KMS-11 (cell line): Measurements from ENCODE around the gene ENTPD2.

Experiments
- H2AFZ ChIP-seq: fragments of 200-600 bp; sonication (generic); 2 replicates; pipeline ENCODE4 v1.6.1; 2016; ENCODE audit warnings: antibody characterized with exemption, mixed run types, low read depth
- H3K27ac ChIP-seq: fragments of 200-600 bp; sonication (generic); 2 replicates; pipeline ENCODE4 v1.6.1; 2016; ENCODE audit warnings: mild to moderate bottlenecking, mixed run types
- H3K27me3 ChIP-seq: fragments of 200-600 bp; sonication (generic); 2 replicates; pipeline ENCODE4 v1.6.1; 2017; ENCODE audit warnings: mild to moderate bottlenecking, low read depth, mixed run types, moderate library complexity; ENCODE audit not compliant: insufficient read depth
- H3K36me3 ChIP-seq: fragments of 200-600 bp; sonication (generic); 2 replicates; pipeline ENCODE4 v1.6.1; 2017; ENCODE audit warnings: mild to moderate bottlenecking, mixed run types; ENCODE audit not compliant: insufficient read depth
- H3K4me1 ChIP-seq: fragments of 200-600 bp; sonication (generic); 2 replicates; pipeline ENCODE4 v1.6.1; 2016; ENCODE audit warnings: mild to moderate bottlenecking, low read depth, mixed run types; ENCODE audit not compliant: poor library complexity, severe bottlenecking
- H3K4me2 ChIP-seq: fragments of 200-600 bp; sonication (generic); 2 replicates; pipeline ENCODE4 v1.7.0; 2016; ENCODE audit warnings: mild to moderate bottlenecking, mixed run types
- H3K4me3 ChIP-seq: fragments of 200-600 bp; sonication (generic); IDR thresholded peaks from 2 replicates; pipeline ENCODE4 v1.6.1; 2017; ENCODE audit warnings: low read depth, low read length, mixed read lengths; ENCODE audit not compliant: insufficient read depth
- H3K79me2 ChIP-seq: fragments of 200-600 bp; sonication (generic); 2 replicates; pipeline ENCODE4 v1.6.1; 2016; ENCODE audit warnings: low read depth, mixed run types; ENCODE audit not compliant: insufficient read depth
- H3K9ac ChIP-seq: fragments of 200-600 bp; sonication (generic); 2 replicates; pipeline ENCODE4 v1.6.1; 2016; ENCODE audit warnings: mild to moderate bottlenecking, mixed run types
- H4K20me1 ChIP-seq: fragments of 200-600 bp; sonication (generic); 2 replicates; pipeline ENCODE4 v1.6.1; 2016; ENCODE audit warnings: mild to moderate bottlenecking, mixed run types; ENCODE audit not compliant: insufficient read depth
- TF ChIP-seq, protein P1 (sequence below): fragments of 200-600 bp; sonication (generic); conservative IDR thresholded peaks from 2 replicates; pipeline ENCODE4 v1.6.1; 2017; ENCODE audit warnings: low read depth, mild to moderate bottlenecking, antibody characterized with exemption, low read length, moderate library complexity, mixed read lengths

The ENTPD2 gene

DNA sequence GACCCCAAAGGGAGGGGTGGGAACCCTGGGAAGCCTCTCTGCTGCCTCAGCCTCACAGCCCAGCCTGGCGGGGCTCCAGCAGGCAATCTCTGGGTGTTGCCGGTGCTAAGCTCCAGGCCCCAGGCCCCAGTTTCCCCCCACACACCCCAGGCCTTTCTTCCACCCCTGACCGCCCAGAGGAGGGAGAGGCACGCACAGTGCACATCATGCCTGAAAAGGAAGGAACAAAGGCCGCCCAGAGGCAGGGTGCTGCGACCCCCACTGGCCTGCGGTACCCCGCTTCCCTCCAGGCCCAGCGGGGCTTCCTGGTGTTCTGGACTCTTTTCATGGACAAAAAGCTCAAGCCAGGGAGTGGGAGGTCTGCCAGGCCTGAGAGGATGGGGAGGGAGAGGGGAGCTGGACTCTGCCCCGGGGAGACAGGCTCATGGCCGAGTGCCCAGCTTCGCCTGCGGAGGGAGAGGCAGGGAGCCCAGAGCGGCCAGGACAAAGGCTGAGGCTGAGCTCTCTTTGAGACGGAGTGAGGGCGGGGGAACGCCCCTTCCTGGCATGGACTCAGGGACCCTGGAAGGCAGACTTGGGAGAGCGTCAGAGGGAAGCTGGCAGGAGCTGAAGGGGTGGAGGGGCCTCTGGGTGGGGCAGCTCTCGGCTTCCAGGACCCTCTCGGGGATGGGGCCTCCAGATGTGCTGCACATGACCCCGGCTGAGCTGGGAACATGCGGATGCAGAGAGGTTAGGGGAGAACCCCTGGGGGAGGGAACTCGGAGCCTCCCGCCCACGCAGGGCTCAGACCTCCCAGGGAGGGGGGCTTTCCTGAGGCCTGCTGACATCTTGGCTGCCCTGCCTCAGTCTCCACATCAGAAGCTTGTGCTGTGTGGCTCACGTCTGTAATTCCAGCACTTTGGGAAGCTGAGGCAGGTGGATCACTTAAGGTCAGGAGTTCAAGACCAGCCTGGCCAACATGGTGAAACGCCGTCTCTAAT is 1.8 kb upstream of the ENTPD2 start:
- Histone ChIP-seq H3K27me3 (peaks cover 90% of the 10 kb centered on the region), H3K79me2 (no peaks in the 10 kb centered on the region), H4K20me1 (no peaks in the 10 kb centered on the region), H3K4me3 (no peak overlapping the region), H2AFZ (no peak overlapping the region), H3K4me2 (no peak overlapping the region), H3K27ac (no peak overlapping the region), H3K9ac (no peak overlapping the region), H3K36me3 (no peaks in the 10 kb centered on the region), H3K4me1 (peaks cover 6% of the 10 kb centered on the region)
- TF ChIP-seq, protein P1, sequence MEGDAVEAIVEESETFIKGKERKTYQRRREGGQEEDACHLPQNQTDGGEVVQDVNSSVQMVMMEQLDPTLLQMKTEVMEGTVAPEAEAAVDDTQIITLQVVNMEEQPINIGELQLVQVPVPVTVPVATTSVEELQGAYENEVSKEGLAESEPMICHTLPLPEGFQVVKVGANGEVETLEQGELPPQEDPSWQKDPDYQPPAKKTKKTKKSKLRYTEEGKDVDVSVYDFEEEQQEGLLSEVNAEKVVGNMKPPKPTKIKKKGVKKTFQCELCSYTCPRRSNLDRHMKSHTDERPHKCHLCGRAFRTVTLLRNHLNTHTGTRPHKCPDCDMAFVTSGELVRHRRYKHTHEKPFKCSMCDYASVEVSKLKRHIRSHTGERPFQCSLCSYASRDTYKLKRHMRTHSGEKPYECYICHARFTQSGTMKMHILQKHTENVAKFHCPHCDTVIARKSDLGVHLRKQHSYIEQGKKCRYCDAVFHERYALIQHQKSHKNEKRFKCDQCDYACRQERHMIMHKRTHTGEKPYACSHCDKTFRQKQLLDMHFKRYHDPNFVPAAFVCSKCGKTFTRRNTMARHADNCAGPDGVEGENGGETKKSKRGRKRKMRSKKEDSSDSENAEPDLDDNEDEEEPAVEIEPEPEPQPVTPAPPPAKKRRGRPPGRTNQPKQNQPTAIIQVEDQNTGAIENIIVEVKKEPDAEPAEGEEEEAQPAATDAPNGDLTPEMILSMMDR, result no peak

DNA sequence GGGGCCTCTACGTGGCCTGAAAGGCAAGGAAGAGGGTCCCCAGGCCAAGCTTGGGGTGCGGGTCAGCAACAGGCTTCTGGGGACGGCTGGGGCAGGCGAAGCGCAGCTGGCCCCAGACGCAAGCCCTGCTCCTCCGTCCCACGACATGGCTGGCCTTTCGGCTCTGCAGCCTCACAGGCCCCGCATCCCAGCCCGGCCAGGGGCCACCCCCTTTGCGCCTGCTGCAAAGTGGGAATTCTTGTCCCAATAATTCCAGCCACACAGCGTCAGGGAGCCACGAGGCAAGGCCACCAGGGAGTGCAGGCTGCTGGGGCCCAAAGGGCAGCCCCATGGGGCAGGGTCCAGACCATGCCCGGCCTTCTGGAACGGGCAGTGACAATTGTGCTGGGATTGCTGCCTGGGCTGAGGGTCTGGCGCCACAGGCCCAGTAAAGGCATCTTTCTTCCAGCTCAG is 1.1 kb upstream of the ENTPD2 start:
- TF ChIP-seq, protein P1, result no peak
- no peaks in the 10 kb centered on the region for H3K79me2 ChIP-seq
- H3K4me3 ChIP-seq, result no peak overlapping the region
- H3K4me2 ChIP-seq, result no peak overlapping the region
- H3K9ac ChIP-seq, result no peak overlapping the region
- no peaks in the 10 kb centered on the region for H3K36me3 ChIP-seq
- peaks cover 6% of the 10 kb centered on the region for H3K4me1 ChIP-seq
- no peak overlapping the region for H2AFZ ChIP-seq
- no peaks in the 10 kb centered on the region for H4K20me1 ChIP-seq
- peaks cover 90% of the 10 kb centered on the region for H3K27me3 ChIP-seq
- no peak overlapping the region for H3K27ac ChIP-seq

DNA sequence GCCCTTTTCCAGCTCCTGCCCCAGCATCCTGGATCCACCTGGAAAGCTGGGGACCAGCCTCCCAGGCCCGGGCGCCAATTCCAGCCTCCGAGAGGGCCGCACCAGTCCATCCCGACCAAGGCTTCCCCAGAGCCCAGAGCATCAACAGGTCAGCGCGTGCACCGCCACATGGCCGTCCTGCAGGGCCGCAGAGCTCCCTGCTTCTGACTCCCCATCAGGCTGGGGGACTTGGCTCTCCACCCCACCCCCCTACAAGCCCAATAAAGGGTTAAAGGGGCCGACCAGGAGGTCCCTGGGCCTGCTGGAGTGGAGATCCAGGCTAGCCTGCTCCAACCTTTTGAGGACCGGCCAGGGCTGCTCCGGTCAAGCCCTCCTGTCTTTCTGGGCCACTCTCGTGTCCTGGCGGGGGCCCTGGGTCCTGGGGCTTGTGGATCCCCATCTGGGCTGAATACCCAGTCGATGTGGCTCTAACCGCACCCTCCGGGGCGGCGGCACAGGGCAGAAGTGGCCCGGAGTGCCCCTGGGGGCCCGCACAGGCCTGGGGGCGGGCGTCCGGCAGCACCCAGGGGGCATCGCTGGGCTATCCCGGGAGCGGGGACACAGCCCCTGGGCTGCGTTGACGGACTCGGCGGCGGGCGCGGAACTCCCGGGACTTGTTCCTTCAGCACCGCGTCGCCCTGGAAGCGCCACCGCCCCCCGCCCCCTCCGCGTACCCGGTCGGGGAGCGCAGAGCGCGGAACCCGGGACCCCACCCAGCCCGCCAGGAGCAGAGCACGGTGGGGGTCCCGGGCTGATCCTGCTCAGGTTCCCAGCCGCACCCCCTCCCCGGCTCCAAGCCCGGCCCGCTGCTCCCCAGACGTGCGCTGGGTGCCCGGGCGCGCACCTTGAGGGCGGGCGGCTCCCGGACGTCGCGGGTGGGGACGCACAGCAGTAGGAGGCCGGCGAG is 590 bp downstream of the ENTPD2 start:
- H3K9ac ChIP-seq, result no peak overlapping the region
- peaks cover 6% of the 10 kb centered on the region for H3K4me1 ChIP-seq
- H3K4me2 ChIP-seq, result no peak overlapping the region
- no peaks in the 10 kb centered on the region for H3K79me2 ChIP-seq
- TF ChIP-seq, protein P1, result no peak
- no peak overlapping the region for H3K27ac ChIP-seq
- H4K20me1 ChIP-seq, result no peaks in the 10 kb centered on the region
- H3K27me3 ChIP-seq, result peaks cover 86% of the 10 kb centered on the region
- no peak overlapping the region for H3K4me3 ChIP-seq
- no peaks in the 10 kb centered on the region for H3K36me3 ChIP-seq
- H2AFZ ChIP-seq, result peak overlapping the region; percentile 14; the same call in 1 of the 2 replicates

DNA sequence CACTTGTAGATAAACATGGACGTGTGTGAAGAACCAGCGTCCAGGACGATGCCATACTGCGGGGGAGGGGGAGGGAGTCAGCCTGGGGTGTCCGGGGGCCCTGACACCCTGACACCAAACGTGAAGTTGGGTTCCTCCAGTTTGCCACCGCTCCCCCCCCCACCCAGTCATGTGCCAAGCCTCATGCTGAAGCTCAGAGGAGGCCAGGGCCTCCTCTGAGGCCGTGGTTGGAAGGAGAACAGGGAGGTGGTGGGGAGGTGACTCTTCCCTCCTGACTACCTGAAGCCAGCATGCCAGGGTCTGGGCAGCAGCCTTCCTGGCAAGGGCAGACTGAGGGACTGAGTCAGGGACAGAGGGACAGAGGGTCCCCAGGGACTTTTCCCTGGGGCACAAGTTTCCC is 1.6 kb downstream of the ENTPD2 start:
- Histone ChIP-seq H3K4me1 (peaks cover 2% of the 10 kb centered on the region), H3K27ac (no peak overlapping the region), H2AFZ (no peak overlapping the region), H3K4me2 (no peak overlapping the region), H3K36me3 (no peaks in the 10 kb centered on the region), H3K9ac (no peak overlapping the region), H3K27me3 (peaks cover 86% of the 10 kb centered on the region), H3K4me3 (no peak overlapping the region), H4K20me1 (no peaks in the 10 kb centered on the region), H3K79me2 (no peaks in the 10 kb centered on the region)
- TF ChIP-seq, protein P1, result no peak
